Mononuclear cell (primary cell): ENCODE measurements around the gene ZNF747. TPM values are rescaled to one million over a fixed set of nuclear protein-coding genes. Genes with fewer than 3 reads are reported as not detected.

Source experiments
- H3K27me3 ChIP-seq: 2 replicates; pipeline ENCODE4 v1.6.0; 2011; ENCODE audit warnings: low read length, control low read depth; ENCODE audit not compliant: insufficient read depth
- H3K4me1 ChIP-seq: 2 replicates; pipeline ENCODE4 v1.5.1; 2011; ENCODE audit warnings: mild to moderate bottlenecking, low read length, control low read depth; ENCODE audit not compliant: insufficient read depth
- H3K4me3 ChIP-seq: 2 replicates; pipeline ENCODE4 v1.5.1; 2011; ENCODE audit warnings: mild to moderate bottlenecking, low read length, moderate library complexity
- H3K9me3 ChIP-seq: 2 replicates; pipeline ENCODE4 v1.5.1; 2011; ENCODE audit warnings: low read depth, mild to moderate bottlenecking, control low read depth, low read length
- total RNA-seq: library from RNA; depleted of rRNA; stranded (reverse); fragments of >200 nt; gene quantifications from one replicate; pipeline ENCODE4 v1.2.3, GENCODE V29; 2012

ZNF747 gene
- total RNA-seq, 1 donor, result 6.0 TPM

DNA sequence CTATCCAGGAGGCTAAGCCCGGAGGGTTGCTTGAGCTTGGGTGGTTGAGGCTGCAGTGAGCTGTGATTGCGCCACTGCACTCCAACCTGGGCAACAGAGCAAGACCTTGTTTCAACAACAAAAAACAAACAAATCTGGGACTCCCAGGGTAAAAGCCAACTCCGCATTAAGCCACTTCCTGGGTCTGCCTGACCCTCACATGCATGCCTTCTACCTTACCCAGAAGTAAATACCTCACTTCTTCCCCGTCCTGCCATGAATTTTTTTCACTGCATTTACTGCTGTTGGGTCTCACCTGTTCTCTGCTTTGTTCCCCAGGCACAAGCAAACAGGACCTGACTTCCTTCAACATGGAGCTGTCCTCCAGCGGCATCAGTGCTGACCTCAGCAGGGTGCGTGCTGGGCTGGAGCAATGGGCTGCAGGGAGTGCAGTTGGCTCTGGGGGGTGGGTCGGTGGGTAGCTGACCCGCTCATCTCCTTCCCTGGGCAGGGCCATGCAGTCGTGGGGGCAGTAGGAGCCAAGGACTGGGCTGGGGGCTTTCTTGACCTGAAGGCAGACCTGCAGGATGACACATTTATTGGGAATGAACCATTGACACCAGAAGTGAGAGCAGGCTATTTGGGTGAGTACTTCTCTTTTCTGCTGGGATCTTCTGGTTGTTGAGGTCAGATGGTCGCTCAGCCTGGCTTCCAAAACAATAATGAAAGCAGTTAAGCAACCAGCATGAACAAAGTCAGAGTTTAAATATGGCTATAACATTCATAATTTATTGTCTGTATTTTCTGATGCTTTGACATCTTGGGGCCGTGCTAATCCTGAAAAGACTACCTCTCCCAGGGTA, 45.7 kb downstream of the ZNF747 start:
- Histone ChIP-seq H3K27me3 (no peaks in the 10 kb centered on the region), H3K9me3 (no peaks in the 10 kb centered on the region), H3K4me1 (peaks cover 10% of the 10 kb centered on the region), H3K4me3 (no peak overlapping the region)

- Histone ChIP-seq H3K27me3 (no peaks in the 10 kb centered on the region), H3K9me3 (no peaks in the 10 kb centered on the region), H3K4me1 (peaks cover 8% of the 10 kb centered on the region), H3K4me3 (no peak overlapping the region)
Observed at GRCh38 chr16:30485818-30486436, 48.7 kb downstream of the ZNF747 start.

- Histone ChIP-seq H3K4me3 (no peak overlapping the region), H3K4me1 (peaks cover 15% of the 10 kb centered on the region), H3K27me3 (no peaks in the 10 kb centered on the region), H3K9me3 (no peaks in the 10 kb centered on the region)
Observed at GRCh38 chr16:30484887-30485286, 49.8 kb downstream of the ZNF747 start.

- Histone ChIP-seq H3K9me3 (no peaks in the 10 kb centered on the region), H3K4me1 (peaks cover 35% of the 10 kb centered on the region), H3K4me3 (no peak overlapping the region), H3K27me3 (no peaks in the 10 kb centered on the region)
Observed at GRCh38 chr16:30482366-30482765, 52.3 kb downstream of the ZNF747 start.

- H3K4me1 ChIP-seq, result peaks cover 44% of the 10 kb centered on the region
- H3K27me3 ChIP-seq, result no peaks in the 10 kb centered on the region
- H3K9me3 ChIP-seq, result no peaks in the 10 kb centered on the region
- no peak overlapping the region for H3K4me3 ChIP-seq
Observed at GRCh38 chr16:30481381-30481780, 53.3 kb downstream of the ZNF747 start.

Other genes with a start within 250 kb of the ZNF747 start
- gene CD2BP2, start 179.6 kb downstream of the ZNF747 start, total RNA-seq, result 21.5 TPM
- 12.0 TPM for gene TBC1D10B, start 164.4 kb downstream of the ZNF747 start, total RNA-seq
- gene MYL11, start 160.1 kb downstream of the ZNF747 start, total RNA-seq, result 2.1 TPM
- 38.7 TPM for gene SEPTIN1, start 152.3 kb downstream of the ZNF747 start, total RNA-seq
- gene ZNF48, start 139.4 kb downstream of the ZNF747 start, total RNA-seq, result 3.8 TPM
- gene ZNF771, start 127.3 kb downstream of the ZNF747 start, total RNA-seq, result 1.0 TPM
- 4.1 TPM for gene DCTPP1, start 104.8 kb downstream of the ZNF747 start, total RNA-seq
- gene SEPHS2, start 89.0 kb downstream of the ZNF747 start, total RNA-seq, result 11.4 TPM
- gene ITGAL, start 62.1 kb downstream of the ZNF747 start, total RNA-seq, result 150 TPM
- 5.7 TPM for gene ZNF768, start 8.3 kb downstream of the ZNF747 start, total RNA-seq
- gene ZNF764, start 23.5 kb upstream of the ZNF747 start, total RNA-seq, result 10.5 TPM
- 9.4 TPM for gene ZNF688, start 36.9 kb upstream of the ZNF747 start, total RNA-seq
- gene ZNF785, start 50.8 kb upstream of the ZNF747 start, total RNA-seq, result 2.6 TPM
- gene ZNF689, start 75.5 kb upstream of the ZNF747 start, total RNA-seq, result 14.9 TPM
- 20.8 TPM for gene PRR14, start 116.1 kb upstream of the ZNF747 start, total RNA-seq
- 100 TPM for gene FBRS, start 123.6 kb upstream of the ZNF747 start, total RNA-seq
- gene SRCAP, start 164.3 kb upstream of the ZNF747 start, total RNA-seq, result 16.5 TPM
- gene PHKG2, start 213.6 kb upstream of the ZNF747 start, total RNA-seq, result 15.7 TPM
- gene CFAP119, start 227.2 kb upstream of the ZNF747 start, total RNA-seq, result 2.2 TPM
- gene RNF40, start 227.5 kb upstream of the ZNF747 start, total RNA-seq, result 44.1 TPM